Kidney glomerular epithelial cell (primary cell): ENCODE measurements around the gene ART1.
"Not testable (repeated sequence)": the region's sequence is repeated elsewhere in the genome, so short reads cannot be mapped to it uniquely, and the experiment has no call there.

Experiments
- DNase-seq: peaks from one replicate; lab custom pipeline; 2025; lab: John Stamatoyannopoulos, UW

ART1 gene, protein sequence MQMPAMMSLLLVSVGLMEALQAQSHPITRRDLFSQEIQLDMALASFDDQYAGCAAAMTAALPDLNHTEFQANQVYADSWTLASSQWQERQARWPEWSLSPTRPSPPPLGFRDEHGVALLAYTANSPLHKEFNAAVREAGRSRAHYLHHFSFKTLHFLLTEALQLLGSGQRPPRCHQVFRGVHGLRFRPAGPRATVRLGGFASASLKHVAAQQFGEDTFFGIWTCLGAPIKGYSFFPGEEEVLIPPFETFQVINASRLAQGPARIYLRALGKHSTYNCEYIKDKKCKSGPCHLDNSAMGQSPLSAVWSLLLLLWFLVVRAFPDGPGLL

DNA sequence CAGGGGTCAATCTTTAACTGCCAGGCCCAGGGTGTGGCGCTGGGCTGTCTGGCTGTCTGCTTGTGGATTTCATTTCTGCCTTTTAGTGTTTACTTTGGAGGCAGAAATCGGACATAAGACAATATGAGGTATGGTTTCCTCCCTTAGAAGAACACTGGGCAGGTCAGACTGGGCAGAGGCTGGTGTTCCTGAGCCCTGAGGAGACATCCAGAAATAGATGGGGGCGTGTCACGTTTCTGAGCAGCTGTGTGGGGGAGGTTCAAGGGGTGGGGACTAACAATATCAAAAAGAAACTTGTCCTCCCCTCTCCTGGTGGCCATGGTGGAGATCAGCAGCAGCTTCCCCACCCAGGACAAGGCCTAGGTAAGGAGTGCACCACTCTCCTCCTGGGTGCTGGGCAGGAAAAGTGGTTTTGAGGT is at the start of gene ART1:
ART1 (plus strand) TSS at position 312 of the 419 bp plus-strand sequence. CDS start 14,086 bp downstream, outside the sequence.
- no peak for DNase-seq

DNA sequence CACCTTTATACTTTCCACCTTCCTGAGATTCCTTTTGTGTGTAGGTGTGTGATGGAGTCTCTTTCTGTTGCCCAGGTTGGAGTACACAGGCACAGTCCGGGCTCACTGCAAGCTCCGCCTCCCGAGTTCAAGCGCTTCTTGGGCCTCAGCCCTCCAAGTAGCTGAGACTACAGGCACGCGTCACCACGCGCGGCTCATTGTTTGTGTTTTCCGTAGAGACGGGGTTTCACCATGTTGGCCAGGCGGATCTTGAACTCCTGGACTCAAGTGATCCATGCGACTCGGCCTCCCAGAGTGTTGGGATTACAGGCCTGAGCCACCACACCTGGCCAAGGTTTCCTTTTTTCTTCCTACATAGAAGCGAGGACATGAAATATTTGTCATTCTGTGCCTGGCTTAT is 47.2 kb upstream of the ART1 start:
- DNase-seq = not testable (repeated sequence)

DNA sequence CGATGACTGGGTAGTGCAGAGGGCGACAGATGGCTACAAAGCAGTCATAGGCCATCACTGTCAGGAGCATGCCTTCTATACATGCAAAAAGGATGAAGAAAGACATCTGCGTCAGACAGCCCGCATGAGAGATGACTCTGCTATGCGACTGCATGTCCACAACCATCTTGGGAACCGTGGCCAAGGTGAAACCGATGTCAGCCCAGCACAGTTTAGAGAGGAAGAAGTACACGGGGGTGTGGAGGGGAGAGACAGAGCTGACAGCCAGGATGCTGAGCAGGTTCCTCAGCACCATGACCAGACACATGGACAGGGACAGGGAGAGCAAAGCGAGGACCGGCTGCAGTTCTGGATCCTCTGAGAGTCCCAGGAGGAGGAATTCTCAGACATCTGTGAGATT is 44.7 kb upstream of the ART1 start:
- DNase-seq = not testable (repeated sequence)

DNA sequence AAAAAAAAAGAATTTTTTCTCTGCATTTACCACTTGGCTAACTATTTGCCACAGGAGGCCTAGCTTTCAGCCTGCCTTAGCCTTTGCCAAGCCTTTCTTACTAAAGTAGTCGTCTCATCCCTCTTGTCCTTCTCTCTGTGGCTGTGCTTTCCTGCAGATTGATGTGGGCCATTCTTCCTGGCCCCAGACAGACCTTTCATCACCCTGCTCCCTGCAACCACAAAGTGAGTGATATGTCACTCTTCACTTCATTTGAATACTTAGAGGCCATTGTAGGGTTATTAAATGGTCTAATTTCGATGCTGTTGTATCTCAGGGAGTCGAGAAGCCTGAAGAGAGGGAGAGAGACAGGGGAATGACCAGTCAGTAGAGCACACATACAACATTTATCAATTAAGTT is 40.8 kb upstream of the ART1 start:
- no peak for DNase-seq

DNA sequence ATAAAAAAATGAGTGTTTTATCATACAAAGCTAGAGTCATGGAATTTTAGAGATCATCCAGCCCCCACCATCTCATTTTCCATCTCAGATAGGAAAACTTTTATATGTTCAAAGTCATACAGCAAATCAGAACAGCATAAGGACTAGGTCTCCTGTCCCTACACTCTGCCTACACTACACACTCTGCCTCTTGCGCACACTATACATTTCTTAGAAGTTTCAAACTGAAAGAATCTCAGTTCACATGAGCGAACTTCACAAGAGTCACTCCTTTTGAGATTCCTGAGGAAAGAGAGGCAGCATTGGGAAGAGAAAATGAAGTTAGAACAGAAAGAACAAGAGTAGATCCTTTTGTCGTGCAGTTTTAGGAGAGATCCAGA is 39.7 kb upstream of the ART1 start:
- DNase-seq = no peak

DNA sequence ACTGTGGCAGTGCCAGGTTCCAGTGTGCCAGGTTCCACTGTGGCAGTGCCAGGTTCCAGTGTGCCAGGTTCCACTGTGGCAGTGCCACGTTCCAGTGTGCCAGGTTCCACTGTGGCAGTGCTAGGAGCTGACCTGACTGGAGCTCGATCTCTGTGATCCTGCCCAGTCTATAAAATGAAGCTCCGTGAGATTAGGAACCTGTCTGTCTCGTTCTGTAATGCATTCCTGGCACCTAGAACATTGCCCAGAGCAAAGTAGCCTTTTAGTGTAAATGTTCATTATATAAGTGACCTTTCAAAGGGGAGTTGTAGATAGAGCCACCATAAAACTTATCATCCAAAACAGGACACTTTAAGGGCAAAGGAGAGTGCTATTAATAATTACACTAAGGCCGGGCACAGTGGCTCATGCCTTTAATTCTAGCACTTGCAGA is 39.1 kb upstream of the ART1 start:
- no peak for DNase-seq

DNA sequence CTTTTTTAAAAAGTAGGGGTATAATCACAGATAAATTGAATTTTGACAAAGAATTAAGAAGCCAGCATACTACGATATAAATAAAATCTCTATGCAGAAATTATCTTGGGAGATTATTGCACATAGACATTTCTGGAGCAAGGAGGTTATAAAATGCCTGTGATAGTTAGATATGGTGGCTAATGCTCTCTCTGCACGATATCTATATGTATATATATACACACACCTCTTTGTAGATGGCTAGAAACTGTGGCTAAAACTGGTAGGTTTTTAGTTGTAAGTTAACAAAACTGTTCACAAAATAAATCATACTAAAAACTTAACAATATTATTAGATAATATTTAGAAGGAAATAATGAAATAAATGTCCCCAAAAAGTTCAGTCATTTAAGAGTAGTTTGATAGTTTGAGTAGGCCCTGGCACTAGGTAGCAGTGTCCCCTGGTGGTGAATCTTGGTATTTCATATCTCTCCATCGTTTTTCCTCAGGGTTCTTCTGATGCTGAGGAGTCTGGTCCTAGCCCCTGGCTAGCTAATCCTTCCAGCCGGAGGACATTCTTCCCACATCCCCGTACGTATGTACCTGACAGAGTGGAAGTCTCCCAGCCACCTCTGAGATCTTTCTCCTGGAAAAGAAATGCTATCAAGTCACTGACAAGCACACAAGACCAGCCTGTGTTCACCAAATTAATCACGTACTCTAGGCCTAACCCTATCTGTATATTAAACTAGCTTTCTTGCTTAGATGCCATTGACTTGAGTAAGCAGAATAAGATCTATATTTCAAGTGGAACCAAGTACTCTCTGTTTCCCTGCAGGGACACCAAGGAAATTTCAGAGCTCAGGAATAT is 35.3 kb upstream of the ART1 start:
- peak; percentile 12 for DNase-seq

DNA sequence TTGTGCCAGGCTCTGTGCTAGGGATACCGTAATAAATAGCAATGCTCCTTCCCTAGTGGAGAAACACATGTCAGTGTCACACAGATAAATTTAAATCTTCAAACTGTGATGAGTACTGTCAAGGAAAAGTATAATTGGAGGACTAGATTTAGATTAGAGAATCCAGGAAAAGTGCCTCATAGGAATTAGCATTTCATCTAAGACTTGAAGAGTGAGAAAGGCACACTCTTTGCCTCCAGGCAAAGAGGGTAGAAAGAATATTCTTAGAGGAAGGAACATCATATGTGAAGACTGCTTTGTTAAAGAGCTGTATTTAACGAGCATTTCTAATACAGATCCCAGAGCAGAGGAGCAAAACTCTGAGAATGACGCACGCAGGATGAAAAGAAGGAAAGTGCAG is 34.1 kb upstream of the ART1 start:
- no peak for DNase-seq

DNA sequence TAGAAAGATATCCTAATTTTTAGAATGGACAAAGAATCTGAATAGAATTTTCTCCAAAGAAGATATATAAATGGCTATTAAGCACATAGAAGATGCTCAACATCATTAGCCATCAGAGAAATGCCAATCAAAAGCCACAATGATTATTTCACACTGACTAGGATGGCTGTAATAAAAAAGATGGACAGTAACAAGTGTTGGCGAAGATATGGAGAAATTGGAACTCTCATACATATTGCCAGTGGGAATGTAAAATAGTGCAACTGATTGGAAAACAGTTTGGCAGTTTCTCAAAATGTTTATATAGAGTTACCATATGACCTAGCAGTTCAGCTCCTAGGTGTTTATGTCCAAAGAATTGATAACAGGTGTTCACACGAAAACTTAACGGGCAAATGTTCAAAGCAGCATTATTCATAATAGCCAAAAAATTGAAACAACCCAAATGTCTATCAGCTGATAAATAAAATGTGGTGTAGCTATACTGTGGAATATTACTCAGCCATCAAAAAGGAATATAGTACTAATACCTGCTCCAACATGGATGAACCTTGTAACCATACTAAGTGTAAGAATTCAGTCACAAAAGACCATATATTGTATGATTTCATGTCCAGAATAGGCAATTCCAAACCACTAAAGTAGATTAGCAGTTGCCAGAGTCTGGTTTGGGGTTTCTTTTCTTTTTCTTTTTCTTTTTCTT is 32.8 kb upstream of the ART1 start:
- DNase-seq = no peak

DNA sequence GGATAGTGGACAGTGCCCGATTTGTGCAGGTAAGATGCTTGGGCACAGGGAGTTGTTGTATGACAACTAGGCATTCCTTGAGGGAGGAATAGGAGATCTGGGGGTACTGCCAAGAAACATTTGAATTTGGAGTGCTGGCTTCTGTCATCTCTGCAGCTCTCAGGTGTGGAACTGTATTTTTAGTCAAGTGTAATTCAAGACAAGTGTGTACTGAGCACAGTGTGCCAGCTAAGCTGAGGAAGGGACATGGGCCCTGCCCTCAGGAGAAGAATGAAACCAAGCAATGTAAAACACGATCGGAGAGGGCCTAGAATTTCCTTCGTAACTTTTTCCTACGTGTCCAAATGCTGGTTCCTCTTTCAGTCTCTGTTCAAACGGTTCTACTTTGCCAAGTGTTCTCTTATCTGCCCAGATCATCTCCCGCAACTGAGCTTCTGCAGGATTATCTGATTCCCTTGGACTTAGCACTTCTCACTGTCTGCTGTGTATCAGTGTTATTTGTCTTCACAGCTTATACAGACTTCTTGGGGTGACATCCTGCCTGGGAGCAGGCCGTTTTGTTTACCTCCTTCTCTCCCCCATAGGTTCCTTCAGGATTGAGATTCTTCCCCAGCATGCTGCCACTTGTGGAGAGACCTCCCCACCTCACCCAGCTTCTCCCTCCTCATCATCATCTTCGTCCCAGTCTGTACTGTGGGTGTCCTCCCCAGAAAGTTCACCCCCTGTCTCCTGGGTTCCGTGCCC is 30.8 kb upstream of the ART1 start:
- DNase-seq = no peak

DNA sequence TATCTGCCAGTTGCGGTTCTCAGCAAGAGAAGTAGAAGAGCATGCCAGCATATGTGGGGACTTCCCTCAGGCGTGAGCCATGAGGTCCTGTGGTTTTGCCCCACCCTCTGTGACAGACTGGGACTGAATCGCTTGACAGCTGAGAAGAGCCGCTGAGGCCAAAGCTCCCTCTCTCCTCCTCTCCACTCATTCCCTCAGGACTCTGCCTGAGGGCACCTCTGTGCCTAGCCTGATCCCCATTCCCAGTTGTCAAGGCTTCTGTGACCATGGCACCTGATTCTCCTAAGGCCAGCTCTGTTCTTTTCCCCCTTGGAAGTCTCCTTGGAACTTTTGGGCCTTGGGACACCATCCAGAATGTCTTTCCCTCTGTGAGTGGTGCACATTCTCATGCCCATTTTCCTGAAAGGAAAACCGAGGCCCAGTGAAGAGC is 30.2 kb upstream of the ART1 start:
- DNase-seq = no peak

DNA sequence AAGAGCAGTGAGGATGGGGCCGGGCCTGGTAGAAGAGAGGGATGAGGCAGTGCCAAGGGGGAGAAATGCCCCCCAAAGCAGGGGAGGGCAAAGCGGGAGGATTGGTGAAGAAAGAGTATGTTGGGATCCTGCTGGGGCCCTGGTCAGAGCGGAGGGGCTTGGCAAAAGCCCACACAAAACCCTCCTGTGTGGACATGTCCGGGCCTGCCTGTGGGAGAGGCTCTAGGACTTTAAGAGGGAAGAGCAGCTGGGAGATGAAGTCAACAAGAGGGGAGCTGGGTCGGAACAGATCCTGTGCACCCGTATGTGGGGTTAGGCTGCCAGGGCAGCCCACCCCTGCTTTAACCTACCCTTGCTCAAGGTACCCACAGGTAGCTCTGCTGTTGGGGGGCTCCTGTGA is 28.9 kb upstream of the ART1 start:
- no peak for DNase-seq

DNA sequence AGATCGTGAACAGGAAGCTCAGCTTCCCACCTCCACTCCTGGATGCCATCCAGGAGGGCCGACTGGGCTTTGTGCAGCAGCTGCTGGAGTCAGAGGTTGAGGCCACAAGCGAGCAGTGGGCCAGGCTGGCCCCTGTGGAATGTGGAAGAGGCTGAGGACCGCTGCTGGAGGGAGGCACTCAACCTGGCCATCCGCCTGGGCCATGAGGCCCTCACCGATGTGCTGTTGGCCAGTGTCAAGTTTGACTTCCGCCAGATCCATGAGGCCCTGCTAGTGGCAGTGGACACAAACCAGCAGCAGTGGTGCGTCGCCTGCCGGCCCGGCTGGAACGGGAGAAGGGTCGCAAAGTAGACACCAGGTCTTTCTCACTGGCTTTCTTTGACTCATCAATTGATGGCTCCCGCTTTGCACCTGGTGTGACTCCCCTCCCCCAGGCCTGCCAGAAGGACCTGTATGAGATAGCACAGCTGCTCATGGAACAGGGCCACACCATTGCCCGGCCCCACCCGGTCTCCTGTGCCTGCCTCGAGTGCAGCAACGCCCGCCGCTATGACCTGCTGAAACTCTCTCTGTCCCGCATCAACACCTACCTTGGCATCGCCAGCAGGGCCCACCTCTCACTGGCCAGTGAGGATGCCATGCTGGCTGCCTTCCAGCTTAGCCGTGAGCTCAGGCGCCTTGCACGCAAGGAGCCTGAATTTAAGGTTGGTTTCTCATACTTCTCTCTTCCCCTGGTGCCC is 28.0 kb upstream of the ART1 start:
- no peak for DNase-seq

DNA sequence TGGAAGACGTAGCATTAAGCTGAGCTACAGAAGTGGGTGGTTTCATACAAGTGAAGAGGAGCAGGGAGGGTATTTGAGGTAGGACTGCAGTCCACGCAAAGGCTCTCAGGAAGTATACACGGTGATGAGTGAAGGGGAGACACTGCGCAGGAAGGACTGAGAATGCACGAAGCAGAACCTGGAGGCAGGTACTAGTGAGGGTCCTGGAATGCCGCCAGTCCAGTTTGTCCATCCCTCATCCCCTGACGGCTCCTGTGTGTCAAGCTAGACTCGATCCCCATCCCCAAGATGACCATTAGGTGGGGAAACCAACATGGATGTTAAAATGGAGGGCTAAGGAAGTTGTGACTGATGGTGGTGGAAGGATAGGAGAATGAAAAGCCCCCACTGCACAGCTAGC is 26.9 kb upstream of the ART1 start:
- no peak for DNase-seq

DNA sequence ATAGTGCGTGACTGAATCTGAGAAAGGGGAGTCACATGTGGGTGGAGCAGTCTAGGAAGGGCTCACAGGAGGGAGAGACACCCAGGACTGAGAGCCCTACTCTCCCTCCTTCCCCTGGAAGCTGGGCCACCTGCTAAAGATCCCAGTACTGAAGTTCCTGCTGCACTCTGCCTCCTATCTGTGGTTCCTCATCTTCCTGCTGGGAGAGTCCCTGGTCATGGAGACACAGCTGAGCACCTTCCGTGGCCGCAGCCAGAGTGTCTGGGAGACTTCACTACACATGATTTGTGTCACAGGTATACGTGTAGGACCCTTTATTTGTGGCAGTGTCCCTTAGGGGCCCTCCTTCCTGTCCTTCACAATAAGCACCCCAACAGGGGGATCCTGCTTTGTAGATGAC is 22.4 kb upstream of the ART1 start:
- no peak for DNase-seq

DNA sequence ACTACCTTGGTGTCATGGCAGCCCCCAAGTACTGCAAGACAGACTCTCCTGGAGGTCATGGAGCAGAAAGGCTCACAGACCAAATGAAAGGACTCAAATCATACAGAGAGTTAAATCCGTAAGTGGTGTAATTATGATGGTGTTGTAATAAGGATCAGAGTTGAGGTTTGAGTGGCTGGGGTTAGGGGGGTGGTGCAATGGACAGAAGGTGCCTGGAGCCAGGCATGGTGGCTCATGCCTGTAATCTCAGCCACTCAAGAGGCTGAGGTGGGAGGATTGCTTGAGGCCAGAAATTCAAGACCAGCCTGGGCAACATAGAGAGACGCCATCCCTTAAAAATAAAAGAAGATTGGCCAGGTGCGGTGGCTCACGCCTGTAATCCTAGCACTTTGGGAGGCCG is 21.8 kb upstream of the ART1 start:
- DNase-seq = no peak

DNA sequence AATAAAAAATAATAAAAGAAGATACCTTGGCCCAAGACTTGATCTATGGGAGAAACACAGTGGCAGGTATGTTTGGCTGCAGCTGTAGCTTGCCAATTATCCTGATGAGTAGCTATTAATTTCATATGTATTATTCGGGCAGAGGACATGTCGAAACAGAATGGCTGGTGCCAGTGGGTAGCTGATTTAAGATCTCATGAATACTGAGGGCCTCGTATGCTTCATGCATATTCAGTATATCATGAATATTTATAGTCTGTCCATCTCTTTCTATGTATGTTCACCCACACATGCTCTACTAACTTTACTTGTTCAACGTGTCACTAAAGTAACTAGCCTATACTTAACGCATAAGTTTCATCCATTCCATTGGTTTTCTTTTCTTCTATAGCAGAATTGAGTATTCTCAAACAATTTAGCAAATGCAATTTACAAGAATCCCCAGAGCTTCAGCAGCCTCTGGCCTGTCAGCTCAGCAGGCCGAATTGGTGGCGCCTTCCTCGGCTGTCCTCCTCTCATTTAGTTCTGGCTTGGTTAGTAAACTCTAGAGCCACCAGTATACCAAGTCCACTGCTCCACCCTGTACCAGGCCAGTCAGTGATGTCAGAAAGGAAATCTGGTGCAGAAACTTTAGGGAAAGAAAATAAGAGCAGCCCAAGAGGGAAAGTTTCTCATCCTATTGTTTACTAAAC is 21.0 kb upstream of the ART1 start:
- DNase-seq = no peak

DNA sequence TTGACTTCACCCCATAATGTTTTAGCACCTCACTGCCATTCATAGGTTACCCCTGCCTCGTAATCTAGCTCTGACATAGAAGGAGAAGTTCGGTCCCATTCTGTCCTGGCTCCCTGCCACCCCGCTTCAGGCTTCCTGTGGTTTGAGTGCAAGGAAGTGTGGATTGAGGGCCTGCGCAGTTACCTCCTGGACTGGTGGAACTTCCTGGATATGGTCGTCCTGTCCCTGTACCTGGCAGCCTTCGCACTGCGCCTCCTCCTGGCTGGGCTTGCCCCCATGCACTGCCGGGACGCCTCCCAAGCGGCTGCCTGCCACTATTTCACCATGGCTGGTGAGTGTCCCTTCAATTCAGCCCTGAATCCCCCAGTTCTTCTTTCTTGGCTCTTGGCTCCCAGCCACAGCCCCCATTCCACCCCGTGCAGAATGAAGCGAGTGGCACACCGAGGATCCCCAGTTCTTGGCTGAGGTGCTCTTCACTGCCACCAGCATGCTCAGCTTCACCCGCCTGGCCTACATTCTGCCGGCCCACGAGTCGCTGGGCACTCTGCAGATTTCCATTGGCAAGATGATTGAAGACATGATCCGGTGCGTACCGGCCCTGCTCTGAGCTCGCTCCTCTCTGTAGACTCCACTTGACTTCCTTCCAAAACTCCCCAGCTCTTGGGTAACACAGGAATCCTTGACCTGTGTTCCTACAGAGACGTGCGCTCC is 18.5 kb upstream of the ART1 start:
- DNase-seq = no peak

DNA sequence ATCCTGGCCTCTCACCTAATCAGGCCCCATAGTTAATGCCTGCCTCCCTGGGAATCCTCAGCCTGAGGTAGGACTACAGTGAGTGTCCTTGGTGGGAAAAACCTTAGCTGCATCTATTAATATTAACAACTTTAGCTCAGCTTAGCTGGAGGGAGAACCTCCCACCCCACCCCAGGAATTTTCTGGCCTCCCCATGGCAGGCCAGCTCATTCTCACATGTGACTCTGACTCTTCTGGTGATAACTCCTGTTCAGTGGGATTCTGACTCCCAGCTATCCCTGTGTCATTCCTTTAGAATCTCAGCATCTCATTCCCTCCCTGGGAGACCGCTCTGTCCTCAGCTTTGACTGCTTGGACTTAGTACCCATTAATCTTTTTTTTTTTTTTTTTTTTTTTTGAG is 17.6 kb upstream of the ART1 start:
- peak; percentile 97 for DNase-seq

DNA sequence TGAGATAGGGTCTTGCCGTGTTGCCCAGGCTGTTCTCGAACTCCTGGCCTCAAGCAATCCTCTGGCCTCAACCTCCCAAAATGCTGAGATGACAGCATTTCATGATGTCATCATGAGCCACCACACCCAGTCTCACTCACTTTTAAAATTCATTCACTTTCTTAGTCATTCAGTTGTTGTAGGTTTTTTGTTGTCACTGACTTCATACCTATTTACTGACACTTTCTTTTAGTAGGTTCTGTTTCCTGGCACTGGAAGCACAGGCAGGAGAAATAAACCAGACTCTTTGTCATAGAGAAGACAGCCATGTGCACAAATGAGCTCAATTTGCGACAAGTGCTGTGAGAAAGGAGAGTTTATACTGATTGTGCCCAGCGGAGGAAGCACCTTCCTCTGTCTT is 13.6 kb upstream of the ART1 start:
- DNase-seq = no peak
